ENCODE data around the gene KRTAP19-8.

The KRTAP19-8 gene

GRCh38 chr21:31012133-31013089, 25.9 kb downstream of the KRTAP19-8 start:
- DNase-seq (ENCODE audit: low read depth in 2 of 2, low spot score in 1 of 2) = no peak

GRCh38 chr21:31011412-31011811, 26.9 kb downstream of the KRTAP19-8 start:
- no peak for DNase-seq (ENCODE audit: low read depth in 2 of 2, low spot score in 1 of 2)

- no peak for DNase-seq (ENCODE audit: low read depth in 2 of 2, low spot score in 1 of 2)
These were observed 29.9 kb downstream of the KRTAP19-8 start for GRCh38 chr21:31008355-31008754.

GRCh38 chr21:31005019-31005418, 33.3 kb downstream of the KRTAP19-8 start:
- no peak for DNase-seq (ENCODE audit: low read depth in 2 of 2, low spot score in 1 of 2)

- no peak for DNase-seq (ENCODE audit: low read depth in 2 of 2, low spot score in 1 of 2)
These were observed 34.8 kb downstream of the KRTAP19-8 start for GRCh38 chr21:31003471-31003870.

- DNase-seq (ENCODE audit: low read depth in 2 of 2, low spot score in 1 of 2) = no peak
These were observed 40.7 kb downstream of the KRTAP19-8 start for GRCh38 chr21:30997541-30997940.

DNA sequence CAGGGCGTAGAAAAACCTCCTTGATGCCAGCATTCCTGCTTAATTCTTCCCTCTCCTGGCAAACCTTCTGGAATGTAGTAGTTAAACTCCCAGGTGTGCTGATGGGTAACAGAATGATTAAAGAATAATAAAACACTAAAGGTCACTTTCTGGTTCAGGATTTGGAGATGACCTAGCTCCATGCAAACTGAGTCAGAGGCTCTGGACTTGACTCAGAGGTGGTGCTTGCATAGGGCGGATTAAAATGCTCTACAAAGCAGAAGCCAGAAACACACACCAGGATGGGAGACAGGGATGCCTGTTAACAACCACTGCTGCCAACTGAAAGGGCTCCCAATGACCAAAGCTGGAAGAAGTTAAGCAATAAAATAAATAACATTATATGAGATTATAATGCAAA, 41.5 kb downstream of the KRTAP19-8 start:
- DNase-seq (ENCODE audit: low read depth in 2 of 2, low spot score in 1 of 2) = no peak

GRCh38 chr21:30994932-30995331, 43.3 kb downstream of the KRTAP19-8 start:
- DNase-seq (ENCODE audit: low read depth in 2 of 2, low spot score in 1 of 2) = no peak

- no peak for DNase-seq (ENCODE audit: low read depth in 2 of 2, low spot score in 1 of 2)
These were observed 47.6 kb downstream of the KRTAP19-8 start for GRCh38 chr21:30990514-30991262.

DNA sequence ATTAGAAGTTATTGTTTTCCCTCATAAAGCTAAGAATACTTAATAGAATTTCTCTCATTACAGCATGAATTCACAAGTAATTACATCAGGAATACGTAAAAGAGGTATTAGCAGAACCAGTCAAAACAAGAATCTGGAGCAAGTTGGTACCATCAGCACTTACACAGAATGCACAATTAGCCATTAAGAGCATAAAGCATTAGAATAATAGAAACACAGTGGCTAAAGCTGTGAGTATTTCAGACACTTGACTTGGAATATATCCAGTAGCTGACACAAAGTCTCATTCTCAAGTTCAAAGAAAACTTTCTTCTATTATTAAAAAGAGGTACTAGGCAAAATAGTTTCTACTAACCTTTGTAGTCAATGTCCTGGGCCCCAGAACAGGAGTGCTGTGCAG, 49.6 kb downstream of the KRTAP19-8 start:
- DNase-seq (ENCODE audit: low read depth in 2 of 2, low spot score in 1 of 2) = no peak
